Measurements from ENCODE around the gene NFU1.
"Not testable (repeated sequence)": the region's sequence is repeated elsewhere in the genome, so short reads cannot be mapped to it uniquely, and the experiment has no call there.

Gene NFU1

GRCh38 chr2:69450735-69451416, 13.6 kb upstream of the NFU1 start:
- DNase-seq (ENCODE audit: low spot score), result no peak

GRCh38 chr2:69449906-69450305, 12.7 kb upstream of the NFU1 start:
- DNase-seq (ENCODE audit: low spot score), result no peak

- DNase-seq (ENCODE audit: low spot score), result not testable (repeated sequence)
These were observed 6.4 kb upstream of the NFU1 start for GRCh38 chr2:69443673-69444072.

- DNase-seq (ENCODE audit: low spot score), result not testable (repeated sequence)
These were observed 2.3 kb upstream of the NFU1 start for GRCh38 chr2:69439499-69439898.

GRCh38 chr2:69438580-69438979, 1.3 kb upstream of the NFU1 start:
- no peak for DNase-seq (ENCODE audit: low spot score)

- no peak for DNase-seq (ENCODE audit: low spot score)
These were observed 518 bp upstream of the NFU1 start for GRCh38 chr2:69437751-69438154.

- no peak for DNase-seq (ENCODE audit: low spot score)
These were observed 668 bp downstream of the NFU1 start for GRCh38 chr2:69436596-69436937.

GRCh38 chr2:69434753-69435152, 2.5 kb downstream of the NFU1 start:
- no peak for DNase-seq (ENCODE audit: low spot score)

- DNase-seq (ENCODE audit: low spot score), result no peak
These were observed 7.6 kb downstream of the NFU1 start for GRCh38 chr2:69429491-69430183.

GRCh38 chr2:69428981-69429380, 8.3 kb downstream of the NFU1 start:
- no peak for DNase-seq (ENCODE audit: low spot score)

- DNase-seq (ENCODE audit: low spot score), result no peak
These were observed 12.8 kb downstream of the NFU1 start for GRCh38 chr2:69424419-69424818.

- no peak for DNase-seq (ENCODE audit: low spot score)
These were observed 15.0 kb downstream of the NFU1 start for GRCh38 chr2:69422198-69422597.

- DNase-seq (ENCODE audit: low spot score), result not testable (repeated sequence)
These were observed 18.1 kb downstream of the NFU1 start for GRCh38 chr2:69419111-69419510.

- DNase-seq (ENCODE audit: low spot score), result no peak
These were observed 21.1 kb downstream of the NFU1 start for GRCh38 chr2:69416147-69416546.

GRCh38 chr2:69411120-69411519, 26.1 kb downstream of the NFU1 start:
- DNase-seq (ENCODE audit: low spot score), result no peak

- DNase-seq (ENCODE audit: low spot score), result no peak
These were observed 31.9 kb downstream of the NFU1 start for GRCh38 chr2:69405306-69405705.

- no peak for DNase-seq (ENCODE audit: low spot score)
These were observed 37.1 kb downstream of the NFU1 start for GRCh38 chr2:69400121-69400520.

- DNase-seq (ENCODE audit: low spot score), result no peak
These were observed 40.0 kb downstream of the NFU1 start for GRCh38 chr2:69397234-69397633.

- DNase-seq (ENCODE audit: low spot score), result no peak
These were observed 41.4 kb downstream of the NFU1 start for GRCh38 chr2:69395866-69396265.

- no peak for DNase-seq (ENCODE audit: low spot score)
These were observed 43.3 kb downstream of the NFU1 start for GRCh38 chr2:69393963-69394362.

GRCh38 chr2:69390471-69390870, 46.8 kb downstream of the NFU1 start:
- no peak for DNase-seq (ENCODE audit: low spot score)

- peak; percentile 26 for DNase-seq (ENCODE audit: low spot score)
These were observed 47.2 kb downstream of the NFU1 start for GRCh38 chr2:69390001-69390400.

- DNase-seq (ENCODE audit: low spot score), result no peak
These were observed 48.0 kb downstream of the NFU1 start for GRCh38 chr2:69389271-69389670.
